Measurements from ENCODE around the gene PRKCZ. TPM values are rescaled to one million over a fixed set of nuclear protein-coding genes. Genes with fewer than 3 reads are reported as not detected.

Gene PRKCZ
- total RNA-seq, 3 donors from 2014 or later (not counting 1 experiment from before 2014, with no cell fraction given) = 25.1 to 37.1 (median 30.5) TPM

GRCh38 chr1:2016123-2016522 is 34.1 kb upstream of the PRKCZ start:
- ATAC-seq = no peak
- 88% methylated on average over 9 of the region's 9 CpGs for WGBS (ENCODE audit: insufficient coverage)
- Histone ChIP-seq H3K4me3 (ENCODE audit: low read length) (no peak overlapping the region), H3K27ac (ENCODE audit: low read length) (no peak overlapping the region), H3K9me3 (ENCODE audit: control insufficient read depth, insufficient read depth, low read length) (no peaks in the 10 kb centered on the region), H3K27me3 (ENCODE audit: control insufficient read depth, insufficient read depth, low read length) (peaks cover 22% of the 10 kb centered on the region), H3K4me1 (ENCODE audit: control insufficient read depth, insufficient read depth, low read length) (peaks cover 4% of the 10 kb centered on the region), H3K36me3 (ENCODE audit: control insufficient read depth, insufficient read depth, low read length) (no peaks in the 10 kb centered on the region)
- TF ChIP-seq CTCF (IDR thresholded peaks at IDR 0.05) = no peak
- no peak for DNase-seq
- Mint-ChIP-seq H3K4me1 (peaks cover 0 to 5% of the 10 kb centered on the region in 2 donors), H3K27me3 (ENCODE audit: low read depth in 2 of 2) (peaks cover 36 to 45% of the 10 kb centered on the region in 2 donors), H3K4me3 (no peak overlapping the region), H3K9me3 (no peaks in the 10 kb centered on the region), H3K36me3 (no peaks in the 10 kb centered on the region), H3K27ac (no peak overlapping the region)
- intact Hi-C loops (cut with micrococcal nuclease) = no loop called here

GRCh38 chr1:2018217-2019171 is 31.7 kb upstream of the PRKCZ start:
- Mint-ChIP-seq H3K27ac (no peak overlapping the region), H3K4me3 (peak overlapping the region; percentile 17), H3K27me3 (ENCODE audit: low read depth in 2 of 2) (peaks cover 37 to 53% of the 10 kb centered on the region in 2 donors), H3K36me3 (no peaks in the 10 kb centered on the region), H3K4me1 (peaks cover 0 to 5% of the 10 kb centered on the region in 2 donors), H3K9me3 (no peaks in the 10 kb centered on the region)
- no peak overlapping the region for H3K27ac ChIP-seq (ENCODE audit: low read length)
- no peak for ATAC-seq
- H3K36me3 ChIP-seq (ENCODE audit: control insufficient read depth, insufficient read depth, low read length) = no peaks in the 10 kb centered on the region
- no peak for TF ChIP-seq CTCF (IDR thresholded peaks at IDR 0.05)
- no peak for DNase-seq
- WGBS (ENCODE audit: insufficient coverage) = 17% methylated on average over 45 of the region's 48 CpGs
- peaks cover 30% of the 10 kb centered on the region for H3K27me3 ChIP-seq (ENCODE audit: control insufficient read depth, insufficient read depth, low read length)
- intact Hi-C loops (cut with micrococcal nuclease) = no loop called here
- no peaks in the 10 kb centered on the region for H3K9me3 ChIP-seq (ENCODE audit: control insufficient read depth, insufficient read depth, low read length)
- peaks cover 4% of the 10 kb centered on the region for H3K4me1 ChIP-seq (ENCODE audit: control insufficient read depth, insufficient read depth, low read length)
- H3K4me3 ChIP-seq (ENCODE audit: low read length) = no peak overlapping the region

- Histone ChIP-seq H3K4me1 (ENCODE audit: control insufficient read depth, insufficient read depth, low read length) (peaks cover 4% of the 10 kb centered on the region), H3K27ac (ENCODE audit: low read length) (no peak within 1 kb of the TSS), H3K27me3 (ENCODE audit: control insufficient read depth, insufficient read depth, low read length) (peaks cover 30% of the 10 kb centered on the region), H3K4me3 (ENCODE audit: low read length) (no peak within 1 kb of the TSS), H3K36me3 (ENCODE audit: control insufficient read depth, insufficient read depth, low read length) (no peaks in the 10 kb centered on the region), H3K9me3 (ENCODE audit: control insufficient read depth, insufficient read depth, low read length) (no peaks in the 10 kb centered on the region)
- Mint-ChIP-seq H3K4me1 (peaks cover 0 to 5% of the 10 kb centered on the region in 2 donors), H3K4me3 (peak within 1 kb of the TSS; percentile 17), H3K27me3 (ENCODE audit: low read depth in 2 of 2) (peaks cover 37 to 53% of the 10 kb centered on the region in 2 donors), H3K27ac (no peak within 1 kb of the TSS), H3K36me3 (no peaks in the 10 kb centered on the region), H3K9me3 (no peaks in the 10 kb centered on the region)
- DNase-seq = peak in 1 of 2 donors; percentile 44
- intact Hi-C loops (cut with micrococcal nuclease) = no loop called here
- TF ChIP-seq CTCF (IDR thresholded peaks at IDR 0.05) = no peak
- ATAC-seq = peak in 2 of 3 donors; percentile 74 to 79
- 2% methylated on average over 49 of the region's 60 CpGs for WGBS (ENCODE audit: insufficient coverage)
These were observed 31.1 kb upstream of the PRKCZ start, which contains the start of gene GABRD for GRCh38 chr1:2019172-2019543. GABRD (plus strand) TSS chr1:2019345; CDS start chr1:2019424, 79 bp downstream.
